OCI-LY7 (cell line): ENCODE data around the gene CPLANE1.

Source experiments
- EZH2phosphoT487 ChIP-seq: fragments of 200-600 bp; sonication (generic); IDR thresholded peaks from 2 replicates; pipeline ENCODE4 v1.6.1; 2018; ENCODE audit warnings: low read depth, borderline replicate concordance, mild to moderate bottlenecking, mixed run types, antibody characterized with exemption, low read length, moderate library complexity, mixed read lengths
- TF ChIP-seq, protein P1 (sequence below): fragments of 200-600 bp; sonication (generic); conservative IDR thresholded peaks from 2 replicates; pipeline ENCODE4 v1.5.1; 2014; ENCODE audit warnings: mild to moderate bottlenecking, antibody characterized with exemption, low read length, moderate library complexity, mixed read lengths

DNA sequence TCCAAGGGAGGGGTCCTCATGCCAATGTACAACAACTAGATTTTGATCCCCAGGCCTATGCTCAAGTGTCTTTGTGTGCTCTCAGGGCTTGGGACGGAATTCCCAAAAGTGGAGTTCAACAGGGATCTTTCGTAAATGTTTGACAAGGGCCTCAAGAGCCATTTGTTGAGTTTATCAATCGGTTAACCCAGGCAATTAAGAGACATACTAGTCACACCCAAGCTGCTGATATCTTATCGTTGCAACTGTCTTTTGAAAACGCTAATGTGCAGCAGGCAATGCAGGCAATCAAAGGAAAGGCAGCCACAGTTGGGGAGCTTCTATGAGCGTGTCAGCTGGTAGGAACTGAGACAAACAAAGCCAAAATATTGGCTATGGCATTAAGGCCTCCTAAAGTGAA lies 161.2 kb downstream of the CPLANE1 start:
- TF ChIP-seq EZH2phosphoT487: no peak
- TF ChIP-seq, protein P1, sequence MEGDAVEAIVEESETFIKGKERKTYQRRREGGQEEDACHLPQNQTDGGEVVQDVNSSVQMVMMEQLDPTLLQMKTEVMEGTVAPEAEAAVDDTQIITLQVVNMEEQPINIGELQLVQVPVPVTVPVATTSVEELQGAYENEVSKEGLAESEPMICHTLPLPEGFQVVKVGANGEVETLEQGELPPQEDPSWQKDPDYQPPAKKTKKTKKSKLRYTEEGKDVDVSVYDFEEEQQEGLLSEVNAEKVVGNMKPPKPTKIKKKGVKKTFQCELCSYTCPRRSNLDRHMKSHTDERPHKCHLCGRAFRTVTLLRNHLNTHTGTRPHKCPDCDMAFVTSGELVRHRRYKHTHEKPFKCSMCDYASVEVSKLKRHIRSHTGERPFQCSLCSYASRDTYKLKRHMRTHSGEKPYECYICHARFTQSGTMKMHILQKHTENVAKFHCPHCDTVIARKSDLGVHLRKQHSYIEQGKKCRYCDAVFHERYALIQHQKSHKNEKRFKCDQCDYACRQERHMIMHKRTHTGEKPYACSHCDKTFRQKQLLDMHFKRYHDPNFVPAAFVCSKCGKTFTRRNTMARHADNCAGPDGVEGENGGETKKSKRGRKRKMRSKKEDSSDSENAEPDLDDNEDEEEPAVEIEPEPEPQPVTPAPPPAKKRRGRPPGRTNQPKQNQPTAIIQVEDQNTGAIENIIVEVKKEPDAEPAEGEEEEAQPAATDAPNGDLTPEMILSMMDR: no peak
